Suprapubic skin (tissue), 4 donors: ENCODE data around the gene F2.

Experiments
- CTCF ChIP-seq, 2 donors: fragments of 200-600 bp in 1 of 2; fragments of 450-650 bp in 1 of 2; sonication (generic) in 1 of 2; IDR thresholded peaks; one replicate each; pipeline ENCODE4 v1.5.1; 2016 to 2019; ENCODE audit warnings: antibody characterized with exemption in 2 of 2, mild to moderate bottlenecking in 1 of 2, moderate library complexity in 1 of 2
- EP300 ChIP-seq: sonication (generic); formaldehyde crosslinking; IDR thresholded peaks from one replicate; pipeline ENCODE4 v1.6.1; 2017; ENCODE audit warnings: antibody characterized with exemption
- POLR2A ChIP-seq, 2 donors: fragments of 450-650 bp; IDR thresholded peaks; one replicate each; pipeline ENCODE4 v1.6.1; 2017; ENCODE audit warnings: antibody characterized with exemption in 2 of 2, mild to moderate bottlenecking in 2 of 2, moderate library complexity in 2 of 2
- POLR2AphosphoS5 ChIP-seq, 3 donors: sonication (generic); formaldehyde crosslinking; IDR thresholded peaks; one replicate each; pipeline ENCODE4 v1.6.1; 2017; ENCODE audit warnings: antibody characterized with exemption in 3 of 3

- no peak for TF ChIP-seq POLR2AphosphoS5 (IDR thresholded peaks at IDR 0.05)
- TF ChIP-seq CTCF (IDR thresholded peaks at IDR 0.05) = no peak
- TF ChIP-seq EP300 = no peak
- no peak for TF ChIP-seq POLR2A (IDR thresholded peaks at IDR 0.05)
Observed at GRCh38 chr11:46679241-46680163, 39.5 kb upstream of the F2 start.
